ENCODE measurements around the gene SLC25A14. TPM values are rescaled to one million over a fixed set of nuclear protein-coding genes. Genes with fewer than 3 reads are reported as not detected.
"Not testable (repeated sequence)": the region's sequence is repeated elsewhere in the genome, so short reads cannot be mapped to it uniquely, and the experiment has no call there.

SLC25A14 gene
- total RNA-seq, 1 donor from 2014 or later: 19.2 TPM

DNA sequence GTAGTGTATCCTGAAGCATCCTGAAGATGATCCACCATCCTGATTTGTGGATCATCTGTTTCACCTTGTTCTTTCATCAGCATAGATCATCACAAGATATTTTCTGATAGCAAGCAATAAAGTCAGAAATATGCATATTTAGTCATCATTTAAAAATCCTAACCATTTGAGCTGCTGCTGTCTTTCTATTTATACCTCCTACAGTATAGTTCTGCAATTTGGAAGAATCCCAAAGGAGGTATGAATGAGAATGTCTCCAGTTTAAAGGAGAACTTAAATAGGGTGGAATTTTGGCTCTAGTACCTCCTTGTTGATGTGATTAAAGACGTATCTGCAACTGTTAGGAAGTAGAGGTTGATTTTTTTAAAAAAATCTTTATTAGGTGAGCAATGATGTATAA is 7.6 kb downstream of the SLC25A14 start:
- Histone ChIP-seq H3K4me2 (no peak overlapping the region), H3K36me3 (no peaks in the 10 kb centered on the region), H3K4me1 (no peaks in the 10 kb centered on the region), H3K4me3 (no peak overlapping the region), H3K9ac (no peak overlapping the region), H3F3A (ENCODE audit: low read depth) (no peaks in the 10 kb centered on the region), H3K27me3 (no peaks in the 10 kb centered on the region), H3K79me2 (ENCODE audit: low read depth) (no peaks in the 10 kb centered on the region), H3K27ac (no peak overlapping the region), H3K9me3 (ENCODE audit: low read depth) (no peaks in the 10 kb centered on the region), H2AFZ (replicated peaks) (no peak overlapping the region), H4K20me1 (ENCODE audit: low read depth) (no peaks in the 10 kb centered on the region)
- peaks cover 7% of the 10 kb centered on the region for H3K4me1 Mint-ChIP-seq
- H3K27ac Mint-ChIP-seq: no peak overlapping the region
- no peaks in the 10 kb centered on the region for H3K27me3 Mint-ChIP-seq (ENCODE audit: insufficient read depth, low read depth)
- H3K9me3 Mint-ChIP-seq: no peaks in the 10 kb centered on the region
- H3K36me3 Mint-ChIP-seq: no peaks in the 10 kb centered on the region
- H3K4me3 Mint-ChIP-seq: no peak overlapping the region
- TF ChIP-seq, protein P1, sequence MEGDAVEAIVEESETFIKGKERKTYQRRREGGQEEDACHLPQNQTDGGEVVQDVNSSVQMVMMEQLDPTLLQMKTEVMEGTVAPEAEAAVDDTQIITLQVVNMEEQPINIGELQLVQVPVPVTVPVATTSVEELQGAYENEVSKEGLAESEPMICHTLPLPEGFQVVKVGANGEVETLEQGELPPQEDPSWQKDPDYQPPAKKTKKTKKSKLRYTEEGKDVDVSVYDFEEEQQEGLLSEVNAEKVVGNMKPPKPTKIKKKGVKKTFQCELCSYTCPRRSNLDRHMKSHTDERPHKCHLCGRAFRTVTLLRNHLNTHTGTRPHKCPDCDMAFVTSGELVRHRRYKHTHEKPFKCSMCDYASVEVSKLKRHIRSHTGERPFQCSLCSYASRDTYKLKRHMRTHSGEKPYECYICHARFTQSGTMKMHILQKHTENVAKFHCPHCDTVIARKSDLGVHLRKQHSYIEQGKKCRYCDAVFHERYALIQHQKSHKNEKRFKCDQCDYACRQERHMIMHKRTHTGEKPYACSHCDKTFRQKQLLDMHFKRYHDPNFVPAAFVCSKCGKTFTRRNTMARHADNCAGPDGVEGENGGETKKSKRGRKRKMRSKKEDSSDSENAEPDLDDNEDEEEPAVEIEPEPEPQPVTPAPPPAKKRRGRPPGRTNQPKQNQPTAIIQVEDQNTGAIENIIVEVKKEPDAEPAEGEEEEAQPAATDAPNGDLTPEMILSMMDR (IDR thresholded peaks at IDR 0.05): no peak
- TF ChIP-seq EZH2phosphoT487 (IDR thresholded peaks at IDR 0.05) (no peak), EZH2 (IDR thresholded peaks at IDR 0.05) (no peak)
- no peak for DNase-seq (ENCODE audit: low spot score)

DNA sequence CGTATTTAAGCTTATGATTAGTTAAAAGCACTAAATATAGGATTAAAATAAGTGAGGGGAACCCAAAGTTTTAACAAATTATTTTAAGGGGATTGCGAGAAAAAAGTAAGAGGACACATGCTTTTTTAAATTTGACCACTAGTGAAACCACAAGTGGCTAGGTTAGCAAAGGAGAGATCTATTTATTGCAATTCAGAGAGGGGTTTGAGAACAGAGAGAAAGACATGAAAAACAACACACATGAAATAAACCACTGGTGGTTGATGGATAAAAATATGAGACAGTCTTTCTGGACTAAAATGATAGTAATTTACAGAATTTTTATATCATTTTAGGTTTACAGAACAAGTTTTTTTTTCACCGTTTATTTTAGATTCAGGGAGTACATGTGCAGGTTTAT is 11.8 kb downstream of the SLC25A14 start:
- DNase-seq (ENCODE audit: low spot score): no peak
- H3K79me2 ChIP-seq (ENCODE audit: low read depth): no peaks in the 10 kb centered on the region
- no peaks in the 10 kb centered on the region for H3K4me1 Mint-ChIP-seq
- no peaks in the 10 kb centered on the region for H3K27me3 Mint-ChIP-seq (ENCODE audit: insufficient read depth, low read depth)
- H3K9me3 Mint-ChIP-seq: no peaks in the 10 kb centered on the region
- TF ChIP-seq, protein P1 (IDR thresholded peaks at IDR 0.05): no peak
- TF ChIP-seq EZH2phosphoT487 (IDR thresholded peaks at IDR 0.05): no peak
- TF ChIP-seq EZH2 (IDR thresholded peaks at IDR 0.05): no peak
- H3K4me2 ChIP-seq: no peak overlapping the region
- H3K27ac Mint-ChIP-seq: no peak overlapping the region
- no peak overlapping the region for H3K4me3 ChIP-seq
- H4K20me1 ChIP-seq (ENCODE audit: low read depth): no peaks in the 10 kb centered on the region
- no peaks in the 10 kb centered on the region for H3K36me3 ChIP-seq
- no peaks in the 10 kb centered on the region for H3F3A ChIP-seq (ENCODE audit: low read depth)
- no peak overlapping the region for H2AFZ ChIP-seq (replicated peaks)
- no peaks in the 10 kb centered on the region for H3K27me3 ChIP-seq
- H3K27ac ChIP-seq: no peak overlapping the region
- no peaks in the 10 kb centered on the region for H3K4me1 ChIP-seq
- H3K4me3 Mint-ChIP-seq: no peak overlapping the region
- H3K9ac ChIP-seq: no peak overlapping the region
- no peaks in the 10 kb centered on the region for H3K9me3 ChIP-seq (ENCODE audit: low read depth)
- H3K36me3 Mint-ChIP-seq: peaks cover 8% of the 10 kb centered on the region

DNA sequence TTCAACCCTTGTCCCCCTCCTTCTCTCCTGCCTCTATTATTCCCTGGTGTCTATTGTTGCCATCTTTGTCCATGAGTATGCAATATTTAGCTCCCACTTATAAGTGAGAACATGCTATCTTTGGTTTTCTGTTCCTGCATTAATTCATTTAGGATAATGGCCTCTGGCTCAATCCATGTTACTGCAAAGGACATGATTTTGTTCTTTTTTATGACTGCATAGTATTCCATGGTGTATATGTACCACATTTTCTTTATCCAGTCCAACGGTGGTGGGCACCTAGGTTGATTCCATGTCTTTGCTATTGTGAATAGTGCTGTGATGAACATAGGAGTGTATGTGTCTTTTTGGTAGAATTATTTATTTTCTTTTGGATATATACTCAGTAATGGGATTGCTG is 12.3 kb downstream of the SLC25A14 start:
- H3K36me3 Mint-ChIP-seq; H3F3A ChIP-seq (ENCODE audit: low read depth); H3K9ac ChIP-seq; H2AFZ ChIP-seq (replicated peaks); H3K27ac Mint-ChIP-seq; H3K79me2 ChIP-seq (ENCODE audit: low read depth); H3K4me1 Mint-ChIP-seq; H3K9me3 Mint-ChIP-seq; H3K36me3 ChIP-seq; H3K4me1 ChIP-seq; DNase-seq (ENCODE audit: low spot score); H4K20me1 ChIP-seq (ENCODE audit: low read depth); H3K27me3 Mint-ChIP-seq (ENCODE audit: insufficient read depth, low read depth); H3K9me3 ChIP-seq (ENCODE audit: low read depth); H3K4me2 ChIP-seq; H3K27me3 ChIP-seq; H3K27ac ChIP-seq; H3K4me3 ChIP-seq; H3K4me3 Mint-ChIP-seq: not testable (repeated sequence)

DNA sequence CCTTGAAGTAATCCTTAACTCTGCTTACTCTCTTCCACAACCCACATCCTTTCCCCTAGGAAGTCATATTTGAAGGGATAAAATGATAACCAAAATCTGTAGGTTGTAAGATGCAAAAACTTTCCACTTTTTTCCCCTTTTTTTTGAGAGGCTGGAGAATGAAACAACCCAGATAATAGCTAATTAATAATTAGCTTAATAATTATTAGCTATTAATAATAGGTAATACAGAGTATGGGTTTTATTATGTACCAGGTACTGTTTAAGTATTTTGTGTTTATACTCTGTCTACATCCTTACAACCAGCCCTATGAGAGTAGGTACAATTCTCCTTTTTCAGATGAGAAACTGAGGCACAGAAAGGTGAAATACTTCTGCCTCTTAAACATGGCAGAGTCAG is 36.4 kb downstream of the SLC25A14 start:
- no peak for DNase-seq (ENCODE audit: low spot score)
- Mint-ChIP-seq H3K4me1 (no peaks in the 10 kb centered on the region), H3K4me3 (no peak overlapping the region), H3K27me3 (ENCODE audit: insufficient read depth, low read depth) (no peaks in the 10 kb centered on the region), H3K9me3 (no peaks in the 10 kb centered on the region), H3K36me3 (peaks cover 5% of the 10 kb centered on the region), H3K27ac (no peak overlapping the region)
- no peaks in the 10 kb centered on the region for H3F3A ChIP-seq (ENCODE audit: low read depth)
- H3K4me3 ChIP-seq: no peak overlapping the region
- H3K79me2 ChIP-seq (ENCODE audit: low read depth): no peaks in the 10 kb centered on the region
- H3K4me1 ChIP-seq: no peaks in the 10 kb centered on the region
- H3K27ac ChIP-seq: no peak overlapping the region
- H3K4me2 ChIP-seq: no peak overlapping the region
- H3K9me3 ChIP-seq (ENCODE audit: low read depth): no peaks in the 10 kb centered on the region
- no peaks in the 10 kb centered on the region for H3K27me3 ChIP-seq
- H4K20me1 ChIP-seq (ENCODE audit: low read depth): no peaks in the 10 kb centered on the region
- no peak overlapping the region for H2AFZ ChIP-seq (replicated peaks)
- no peak overlapping the region for H3K9ac ChIP-seq
- no peaks in the 10 kb centered on the region for H3K36me3 ChIP-seq
- TF ChIP-seq EZH2phosphoT487 (IDR thresholded peaks at IDR 0.05) (no peak), EZH2 (IDR thresholded peaks at IDR 0.05) (no peak)
- TF ChIP-seq, protein P1 (IDR thresholded peaks at IDR 0.05): no peak
